ENCODE results near the gene IGF2. TPM values are rescaled to one million over a fixed set of nuclear protein-coding genes. Genes with fewer than 3 reads are reported as not detected.

The IGF2 gene
- total RNA-seq, 1 donor from 2014 or later, result 11.2 TPM

DNA sequence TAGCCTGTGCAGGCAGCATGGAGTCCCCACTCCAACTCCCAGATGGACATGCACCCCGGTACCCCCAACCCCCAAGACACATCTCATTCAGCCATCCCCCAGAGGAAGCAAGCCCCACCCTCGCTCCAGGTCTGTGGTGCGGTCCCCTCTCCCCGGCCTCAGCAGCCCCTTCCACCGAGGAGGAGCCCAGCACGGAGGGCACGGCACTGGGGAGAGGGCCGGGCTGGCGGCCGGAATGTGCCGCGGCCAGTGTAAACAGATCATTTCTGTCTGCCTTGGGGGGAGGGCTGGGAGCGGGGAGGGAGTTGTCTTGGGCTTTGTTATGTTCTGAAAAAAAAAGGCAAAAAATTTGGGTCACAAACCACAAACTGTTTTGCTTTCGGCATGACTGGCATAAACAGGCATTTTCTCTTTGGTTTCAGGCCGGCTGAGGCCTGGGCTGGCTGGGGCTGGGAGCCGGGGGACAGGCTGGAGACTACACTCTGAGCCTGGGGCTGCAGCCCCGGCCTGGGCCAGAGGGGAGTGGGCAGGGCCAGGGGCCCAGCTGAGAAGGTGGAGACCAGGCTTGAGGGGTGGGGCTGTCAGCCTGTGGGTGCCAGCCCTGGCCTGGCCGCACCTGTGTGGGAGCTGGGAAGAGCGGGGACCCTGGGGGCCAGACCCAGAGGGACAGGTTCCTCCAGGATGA is 16.8 kb downstream of the IGF2 start:
- no peak for DNase-seq

DNA sequence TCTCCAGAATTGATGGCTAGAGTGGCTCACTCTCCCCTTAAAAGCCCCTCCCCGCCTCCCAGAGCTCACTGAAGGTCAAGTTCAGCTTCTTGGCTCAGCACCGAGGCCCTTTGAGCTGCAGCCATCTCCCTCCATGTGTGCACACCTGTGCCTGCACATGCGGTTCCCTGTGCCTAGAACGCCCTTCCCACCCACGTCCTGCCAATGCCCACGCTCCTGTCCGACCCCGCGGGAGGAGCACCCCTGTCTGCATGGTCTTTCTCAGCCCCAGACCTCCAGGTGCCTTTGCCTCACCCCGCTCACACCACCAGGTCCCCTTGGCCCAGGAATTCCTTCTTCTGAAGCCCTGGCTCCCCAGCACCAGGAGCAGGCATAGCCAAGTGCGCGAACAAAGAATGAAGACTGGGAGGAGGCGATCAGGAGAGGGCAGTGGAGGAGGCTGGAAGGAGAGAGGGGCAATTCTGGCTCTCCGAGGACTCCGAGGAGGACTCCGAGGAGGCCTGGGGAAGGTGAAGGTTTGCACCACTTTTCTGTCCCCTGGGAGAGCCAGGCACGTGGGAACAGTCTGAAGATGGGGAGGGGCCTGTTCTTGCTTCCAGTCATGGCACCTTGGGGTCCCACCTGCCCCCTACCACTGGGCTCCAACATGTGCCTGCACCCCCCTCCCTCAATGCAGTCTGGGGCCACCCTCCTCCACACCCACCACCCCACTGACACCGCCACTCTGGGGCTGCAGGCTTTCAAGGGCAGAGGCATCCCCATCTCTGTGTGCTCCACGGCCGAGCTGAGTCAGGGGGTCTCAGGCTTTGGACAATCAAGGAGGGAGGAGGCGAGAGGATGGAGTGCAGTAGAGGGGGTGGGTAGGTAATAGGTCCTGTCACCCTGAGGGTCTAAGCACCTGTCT is 17.7 kb downstream of the IGF2 start:
- no peak for DNase-seq

DNA sequence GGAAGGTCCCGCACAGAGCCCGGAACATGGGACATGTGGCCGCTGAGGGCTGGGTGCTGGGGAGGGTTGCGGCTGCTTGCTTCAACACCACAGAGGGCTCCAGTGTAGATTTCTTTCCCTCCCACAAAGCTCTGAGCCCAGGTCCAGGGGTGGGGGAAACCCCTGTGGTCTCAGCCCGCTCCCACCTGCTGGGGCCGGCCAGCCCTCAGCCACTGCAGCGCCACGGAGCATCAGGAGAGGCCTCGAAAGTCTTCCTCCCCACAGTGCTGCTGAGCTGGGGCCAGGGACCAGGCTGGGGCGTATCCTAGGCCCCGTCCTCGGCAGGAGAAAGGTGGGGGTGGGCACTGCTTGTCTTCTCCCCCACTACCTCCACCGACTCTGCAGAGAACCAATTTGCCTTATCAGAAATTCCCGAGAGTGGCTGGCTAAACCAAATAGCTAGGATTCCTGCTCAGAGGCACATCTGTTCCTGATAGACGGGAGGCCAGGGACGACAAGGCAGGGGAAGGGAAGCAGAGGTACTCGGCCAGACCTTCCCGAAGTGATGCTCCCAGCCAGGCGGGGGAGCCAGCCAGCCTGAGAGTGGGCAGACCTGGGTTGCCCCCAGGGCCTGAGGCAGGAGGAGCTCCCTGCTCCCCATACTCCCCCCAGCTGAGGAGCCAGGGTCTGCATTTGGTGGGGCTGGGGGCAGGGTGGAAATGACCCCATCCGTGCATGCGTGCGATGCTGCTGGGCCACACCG is 18.7 kb downstream of the IGF2 start:
- DNase-seq, result no peak

DNA sequence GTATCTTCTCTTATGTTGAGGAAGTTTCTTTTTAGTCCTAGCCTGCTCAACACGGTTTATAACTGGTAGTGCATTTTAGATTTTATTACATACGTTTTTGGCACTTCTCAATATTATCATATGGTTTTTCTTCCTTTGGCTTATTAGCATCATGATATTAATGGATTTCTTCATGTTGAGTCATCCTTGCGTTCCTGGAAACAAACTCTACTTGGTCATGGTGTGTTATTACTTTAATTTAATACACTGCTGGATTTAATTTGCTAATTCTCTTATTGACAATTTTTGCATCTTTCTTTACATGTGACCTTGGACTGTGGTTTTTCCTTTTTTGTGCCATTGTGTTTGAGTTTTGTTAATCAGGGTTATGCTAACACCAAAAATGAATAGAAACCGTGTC is 20.5 kb downstream of the IGF2 start:
- no peak for DNase-seq

DNA sequence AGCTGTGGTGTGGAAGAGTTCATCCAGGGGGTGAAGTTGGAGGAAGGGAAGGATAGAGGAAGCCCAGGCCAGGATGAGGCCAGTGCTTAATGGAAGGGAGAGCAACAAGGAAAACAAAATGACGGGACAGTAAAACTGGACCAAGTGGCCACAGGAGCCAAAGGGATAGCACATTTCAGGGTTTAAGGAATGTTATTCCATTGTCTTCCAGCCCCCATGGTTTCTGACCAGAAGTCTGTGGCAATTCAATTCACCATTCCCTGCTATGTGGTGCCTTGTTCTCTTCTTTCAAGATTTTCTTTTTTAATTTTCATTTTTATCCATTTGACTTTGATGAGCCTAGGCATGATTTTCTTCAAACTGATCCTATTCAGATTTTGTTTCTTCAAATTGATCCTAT is 22.5 kb downstream of the IGF2 start:
- DNase-seq, result no peak

DNA sequence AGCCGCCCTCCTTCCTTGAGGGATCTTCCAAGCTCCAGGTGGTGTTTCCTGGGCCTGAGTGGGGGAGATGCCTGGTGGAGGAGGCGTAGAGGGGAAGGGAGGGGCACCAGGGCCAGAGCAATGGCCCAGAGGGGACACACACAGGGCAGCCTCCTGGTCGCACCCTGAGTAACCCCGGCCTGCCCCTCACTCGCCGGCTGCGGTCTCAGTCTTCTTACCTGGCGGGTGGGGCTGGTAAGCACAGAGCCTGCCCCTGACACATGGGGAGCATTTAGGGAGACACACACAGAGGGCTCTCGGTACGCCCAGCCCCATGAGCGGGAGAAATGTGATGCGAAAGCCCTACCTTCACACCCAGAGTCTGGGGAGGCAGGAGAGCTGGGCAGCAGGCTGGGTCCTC is 23.9 kb downstream of the IGF2 start:
- DNase-seq, result no peak

DNA sequence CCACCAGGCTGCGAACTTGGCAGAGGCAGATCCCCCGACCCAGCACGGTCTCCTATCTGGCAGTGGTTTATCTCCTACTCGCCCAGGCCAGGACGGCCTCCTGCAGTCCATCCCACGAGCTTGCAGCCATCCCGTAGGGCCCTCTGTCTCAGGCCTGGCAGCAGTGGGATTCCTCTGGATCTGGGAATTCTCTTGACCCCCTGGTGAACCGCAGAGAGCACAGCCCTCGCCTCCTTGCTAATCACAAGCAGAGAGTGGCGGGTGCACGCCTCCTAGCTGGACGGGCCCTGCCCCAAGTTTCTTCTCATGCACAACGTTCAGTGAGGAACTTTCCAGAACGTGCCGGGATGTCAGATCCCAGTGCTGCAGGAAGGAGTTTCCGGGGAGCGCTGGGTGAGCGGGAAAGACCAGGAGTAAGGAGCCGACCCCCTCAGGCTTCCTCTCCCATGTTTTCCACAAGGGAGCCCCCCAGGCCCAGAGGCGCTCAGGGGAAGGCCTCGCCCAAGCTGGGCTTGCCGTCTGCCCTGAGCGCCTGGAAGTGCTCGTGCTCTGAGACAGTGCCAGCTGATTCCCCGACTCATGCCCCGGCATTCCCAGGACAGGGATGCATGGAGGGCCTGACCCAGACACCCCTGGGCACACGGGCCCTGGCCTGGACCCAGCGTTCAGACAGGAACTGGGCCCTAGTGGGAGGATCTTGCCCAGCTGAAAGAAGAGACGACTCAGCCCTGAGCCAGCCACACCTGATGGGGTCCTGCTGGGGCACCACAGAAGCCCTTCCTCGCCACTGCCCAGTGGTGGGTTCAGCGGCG is 24.6 kb downstream of the IGF2 start:
- DNase-seq, result no peak

DNA sequence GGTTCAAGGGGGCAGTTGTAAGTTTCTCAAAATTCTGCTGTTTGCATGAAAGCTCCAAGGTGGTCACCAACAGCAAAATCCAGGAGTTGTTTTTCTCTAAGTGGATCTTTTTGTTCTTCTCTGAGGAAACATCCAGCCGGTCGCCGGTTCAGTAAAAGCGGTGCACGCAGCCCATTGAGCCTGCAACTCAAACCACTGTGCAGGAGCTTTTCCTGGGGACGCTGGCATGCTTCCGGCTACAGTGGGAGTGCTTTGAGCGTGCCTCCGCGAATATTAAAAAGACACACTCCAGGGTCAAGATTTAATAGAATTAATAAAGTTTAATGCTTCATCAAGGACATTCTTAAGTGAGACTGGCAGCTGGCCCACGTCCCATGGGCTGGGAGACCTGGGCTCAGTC is 25.4 kb downstream of the IGF2 start:
- DNase-seq, result no peak

DNA sequence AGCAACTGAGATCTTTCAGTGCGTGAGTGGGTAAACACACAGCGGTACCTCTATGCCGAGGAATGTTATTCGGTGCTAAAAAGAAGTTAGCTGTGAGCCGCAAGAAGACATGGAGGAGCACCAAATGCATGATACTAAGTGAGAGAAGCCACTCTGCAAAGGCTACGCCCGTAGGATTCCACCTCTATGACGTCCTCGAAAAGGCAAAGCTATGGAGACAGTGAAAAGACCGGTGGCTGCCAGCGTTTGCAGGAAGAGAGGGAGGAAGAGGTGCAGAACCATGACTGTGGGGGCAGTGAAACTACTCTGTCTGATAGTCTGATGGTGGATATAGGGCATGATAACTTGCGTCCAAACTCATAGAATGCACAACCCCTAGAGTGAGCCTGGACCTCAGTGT is 28.7 kb downstream of the IGF2 start:
- no peak for DNase-seq

DNA sequence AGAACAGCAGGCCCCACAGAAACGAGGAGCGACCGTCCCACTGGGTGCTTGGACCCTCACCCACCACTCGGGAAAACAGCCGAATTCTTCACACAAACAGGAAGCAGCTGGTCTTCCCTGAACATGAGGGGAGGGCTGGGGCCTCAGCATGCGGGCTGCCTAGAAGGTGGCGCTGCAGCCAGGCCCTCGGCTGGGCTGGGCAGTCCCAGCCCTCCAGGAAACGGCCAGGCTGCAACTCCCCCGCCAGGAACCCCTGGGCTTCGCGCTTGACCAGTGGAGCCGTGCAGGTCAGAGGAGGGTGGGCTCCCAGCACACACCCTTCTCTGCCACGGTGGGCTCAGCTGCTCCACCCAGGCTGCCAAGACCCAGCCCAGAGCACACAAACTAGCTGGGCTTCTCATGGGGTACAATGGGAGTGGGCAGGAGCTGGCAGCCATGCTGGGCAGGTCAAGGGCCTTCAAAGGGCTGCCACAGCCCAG is 29.6 kb downstream of the IGF2 start:
- DNase-seq, result peak; percentile 88

DNA sequence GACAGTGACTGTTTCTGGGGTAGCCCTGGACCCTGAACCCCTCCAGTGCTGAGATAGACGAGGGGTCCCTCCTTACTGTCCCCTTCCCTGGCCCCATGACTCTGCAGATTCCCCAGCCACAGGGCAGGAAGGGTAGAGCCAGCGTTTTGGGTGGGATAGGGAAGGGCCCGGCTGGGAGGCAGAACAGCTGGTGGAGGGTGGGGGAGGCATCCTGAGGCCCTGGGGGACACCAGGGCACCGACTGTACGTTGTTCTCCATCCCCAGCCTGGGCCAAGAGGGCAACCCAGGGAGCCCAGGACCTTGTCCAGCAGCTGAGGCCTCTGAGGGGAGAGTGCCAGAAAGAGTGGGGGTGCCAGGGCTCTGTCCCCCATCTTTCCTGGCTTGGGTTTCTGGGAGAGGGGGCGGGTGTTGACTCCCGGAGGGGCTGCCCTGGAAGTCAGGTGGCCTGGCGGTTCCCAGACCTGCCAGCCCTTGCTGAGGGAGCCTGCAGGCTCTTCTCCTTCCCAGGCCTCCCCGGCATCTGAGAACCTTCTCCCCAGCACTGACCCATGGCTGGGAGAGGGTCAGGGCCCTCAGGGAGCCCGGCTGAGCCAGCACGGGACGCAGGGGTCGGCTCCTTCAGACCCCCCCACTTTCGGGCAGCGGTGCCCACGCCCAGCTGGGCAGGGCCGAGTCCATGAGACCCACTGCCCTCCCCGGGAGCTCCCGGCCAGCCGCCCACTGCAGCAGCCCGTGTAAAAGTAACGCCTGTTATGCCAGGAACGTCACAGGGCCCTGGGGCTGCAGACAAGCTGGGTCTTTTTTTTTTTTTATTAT is 30.3 kb downstream of the IGF2 start:
- DNase-seq, result no peak

DNA sequence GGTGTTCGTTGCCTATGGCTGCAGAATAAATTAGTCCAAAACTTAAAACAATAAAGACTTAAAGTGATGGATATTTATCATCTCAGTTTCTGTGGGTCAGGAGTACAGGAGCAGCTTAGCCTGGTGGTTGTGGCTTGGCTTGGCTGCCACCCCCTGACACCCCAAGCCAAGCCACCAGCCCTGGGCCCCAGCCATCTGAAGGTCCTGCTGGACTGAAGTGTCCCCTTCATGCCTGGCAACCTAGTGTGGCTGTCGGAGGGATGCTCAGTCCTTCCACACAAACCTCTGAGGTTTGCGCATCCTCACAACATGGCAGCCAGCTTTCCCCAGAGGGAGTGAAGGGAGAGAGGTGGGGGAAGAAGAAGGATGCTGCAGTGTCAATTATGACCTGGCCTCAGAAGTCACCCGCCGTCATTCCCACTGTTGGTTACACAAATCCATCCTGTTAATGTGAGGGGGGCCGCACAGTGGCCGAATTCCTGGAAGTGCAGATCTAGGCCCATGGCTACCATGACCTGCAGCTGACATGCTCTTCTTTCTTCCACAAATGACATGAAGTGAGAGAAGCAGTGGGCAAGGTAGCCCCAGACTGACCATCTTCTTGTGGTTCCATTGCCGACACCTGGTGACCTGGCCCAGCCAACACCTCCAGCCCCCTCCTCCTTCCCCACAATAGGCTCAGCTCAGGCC is 31.1 kb downstream of the IGF2 start:
- no peak for DNase-seq

DNA sequence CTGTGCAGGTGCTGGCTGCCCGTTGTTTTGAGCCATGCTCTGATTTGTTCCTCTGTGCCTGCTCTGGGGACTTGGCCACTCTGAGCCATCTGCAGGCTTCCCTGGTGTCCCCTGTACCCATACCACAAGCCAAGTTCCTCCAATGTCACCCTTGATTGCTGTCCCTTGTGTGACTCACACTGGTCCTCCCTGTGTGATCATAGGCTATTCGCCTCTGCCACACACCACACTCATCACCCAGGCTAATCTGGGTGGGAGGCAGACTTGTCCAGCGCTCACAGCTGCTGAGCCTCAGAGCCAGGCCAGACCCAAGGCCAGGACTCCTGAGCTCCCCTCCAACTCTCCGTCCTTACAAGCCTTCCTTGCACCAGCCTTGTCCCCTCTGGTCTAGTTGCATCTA is 31.7 kb downstream of the IGF2 start:
- no peak for DNase-seq

DNA sequence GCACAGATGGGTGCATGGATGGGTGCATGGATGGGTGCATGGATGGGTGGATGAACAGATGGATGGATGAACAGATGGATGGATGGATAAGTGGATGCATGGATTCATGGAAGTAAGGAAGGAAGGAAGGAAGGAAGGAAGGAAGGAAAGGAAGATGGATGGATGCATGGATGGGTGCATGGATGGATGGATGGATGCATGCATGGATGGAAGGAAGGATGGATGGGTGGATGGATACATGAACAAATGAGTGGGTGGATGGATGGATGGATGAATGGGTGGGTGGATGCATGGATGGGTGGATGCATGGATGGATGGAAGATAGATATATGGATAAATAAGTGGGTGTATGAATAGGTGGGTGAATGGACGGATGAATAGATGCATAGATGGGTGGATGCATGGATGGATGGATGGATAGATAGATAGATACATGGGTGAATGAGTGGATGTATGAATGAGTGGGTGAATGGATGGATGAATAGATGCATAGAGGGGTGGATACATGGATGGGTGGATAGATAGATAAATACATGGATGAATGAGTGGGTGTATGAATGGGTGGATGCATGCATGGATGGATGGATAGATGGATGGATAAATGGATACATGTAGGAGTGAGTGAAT is 32.5 kb downstream of the IGF2 start:
- no peak for DNase-seq

DNA sequence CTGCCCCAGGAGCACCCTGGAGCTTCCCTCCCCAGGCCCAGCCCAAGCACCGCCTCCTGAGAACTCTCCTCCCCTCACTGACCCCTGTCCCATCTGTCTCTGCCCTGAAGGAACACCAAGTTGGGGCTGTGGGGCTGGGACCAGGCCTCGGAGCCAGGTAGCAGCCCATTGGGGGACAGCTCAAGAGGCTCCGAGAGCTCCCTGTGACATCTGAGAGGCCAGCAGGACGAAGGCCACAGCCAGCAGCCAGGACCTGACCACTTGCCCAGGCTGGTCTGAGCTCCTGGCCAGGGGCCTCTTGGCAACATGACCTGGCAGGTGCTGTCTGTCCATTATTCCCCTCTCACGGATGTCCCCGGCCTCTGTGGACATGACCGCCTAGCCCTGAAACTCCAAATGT is 33.7 kb downstream of the IGF2 start:
- no peak for DNase-seq

DNA sequence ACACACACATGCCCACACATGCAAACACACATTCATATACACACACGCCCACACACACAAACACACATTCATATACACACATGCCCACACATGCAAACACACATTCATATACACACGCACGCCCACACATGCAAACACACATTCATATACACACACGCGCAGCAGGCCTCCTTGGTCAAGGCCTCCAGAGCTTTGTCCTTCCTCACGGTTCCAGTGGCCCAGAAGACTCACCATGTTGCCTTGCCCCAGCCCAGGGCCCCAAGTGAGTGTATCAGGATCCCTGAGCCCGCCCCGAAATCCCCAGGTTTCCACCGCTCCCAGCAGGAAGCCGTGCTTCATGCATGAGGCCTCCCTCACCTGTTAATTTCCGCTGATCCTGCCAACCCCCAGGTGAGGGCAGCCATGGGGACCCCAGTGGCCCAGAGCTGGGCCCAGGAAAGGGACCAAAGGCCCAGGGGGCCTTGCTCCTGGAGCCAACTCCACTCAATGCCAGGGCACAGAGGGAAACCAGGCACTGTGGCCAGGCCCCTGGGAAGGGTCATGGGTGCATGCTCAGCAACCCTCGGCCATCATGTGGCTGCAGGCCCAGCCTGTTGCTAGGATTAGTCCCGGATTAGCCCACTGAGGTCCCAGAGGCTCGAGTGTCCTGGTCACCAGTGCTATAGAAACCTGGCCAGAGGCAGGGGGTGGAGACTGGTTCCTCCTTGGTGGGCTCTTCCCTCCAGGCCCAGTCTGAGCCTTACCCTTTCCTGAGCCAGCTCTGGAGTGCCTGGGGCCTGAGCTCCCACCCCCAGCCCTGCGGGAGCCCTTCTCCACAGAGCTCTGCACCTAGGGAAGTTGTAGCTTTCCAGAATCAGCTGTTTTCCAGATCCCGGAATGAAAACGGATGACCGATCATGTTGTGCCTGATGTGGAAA is 34.4 kb downstream of the IGF2 start:
- DNase-seq, result no peak

DNA sequence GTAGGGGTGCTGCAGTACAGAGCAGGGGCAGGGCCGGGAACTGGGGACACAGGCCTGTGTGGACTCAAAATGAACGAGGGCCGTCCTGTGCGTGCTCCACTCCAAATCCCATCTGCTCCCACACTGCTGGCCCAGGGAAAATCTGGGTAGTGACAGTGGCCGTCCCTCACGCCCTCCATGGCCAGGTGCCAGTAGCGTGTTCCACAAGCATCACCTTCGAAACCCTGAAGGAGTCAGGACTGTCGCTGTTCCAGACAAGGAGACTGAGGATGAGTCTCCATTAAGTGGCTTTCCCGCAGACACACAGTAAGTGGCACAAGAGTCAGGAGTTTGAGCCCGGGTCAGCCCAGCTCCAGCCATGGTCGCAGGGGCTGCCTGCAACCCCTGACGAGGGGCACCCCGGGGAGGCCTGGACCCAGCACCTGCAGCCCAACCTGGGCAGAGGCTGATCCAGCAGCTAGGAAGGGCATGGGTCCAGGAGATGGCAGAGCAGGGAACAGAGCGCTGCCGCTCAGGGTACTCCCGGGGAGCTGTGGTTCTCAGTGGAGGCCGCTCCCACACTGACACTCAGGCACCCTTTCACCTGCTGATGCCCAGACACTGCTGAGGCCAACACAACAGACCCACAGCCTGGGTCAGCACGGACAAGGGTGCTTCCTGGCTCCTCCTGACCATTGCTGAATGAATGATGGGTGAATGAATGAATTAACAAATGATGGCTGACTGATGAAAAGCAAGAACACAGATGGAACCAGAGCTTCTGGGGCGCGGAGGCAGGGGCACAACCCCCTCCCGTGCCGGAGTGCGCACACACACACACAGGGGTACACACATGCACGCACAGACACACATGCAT is 35.3 kb downstream of the IGF2 start:
- no peak for DNase-seq

DNA sequence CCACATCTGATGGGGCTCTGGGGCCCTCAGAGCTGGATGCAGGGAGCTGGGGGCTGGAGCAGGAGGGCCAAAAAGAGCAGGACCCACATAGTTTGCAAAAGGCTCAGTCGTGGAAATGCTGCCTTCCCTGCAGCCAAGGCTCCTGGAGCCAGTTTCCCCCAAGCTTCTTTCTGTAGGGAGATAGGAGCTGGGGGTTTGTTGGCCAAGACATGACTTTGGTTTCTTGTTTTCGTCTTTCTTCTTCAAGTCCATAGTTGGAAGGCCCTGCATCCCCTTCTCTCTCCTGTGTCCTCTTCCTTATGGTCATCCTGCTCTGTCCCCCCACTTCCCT is 36.3 kb downstream of the IGF2 start:
- DNase-seq, result no peak

Measured in dermis blood vessel endothelial cell (primary cell).